Panc1 (cell line): ENCODE results near the gene PPP1R26. TPM values are rescaled to one million over a fixed set of nuclear protein-coding genes. Genes with fewer than 3 reads are reported as not detected.
"Not testable (repeated sequence)": the region's sequence is repeated elsewhere in the genome, so short reads cannot be mapped to it uniquely, and the experiment has no call there.

Experiments used
- ATAC-seq: fragments of 200-7000 bp; cut with Tn5 transposase; 2 replicates; pipeline ENCODE4 v1.9.1; 2020; ENCODE audit warnings: mild to moderate bottlenecking, moderate library complexity
- BruUV-seq: library from RNA; stranded (reverse); fragments of 400-500 nt; replicated peaks from 2 replicates; lab custom pipeline; 2021; lab: Mats Ljungman, UMichigan
- CTCF ChIA-PET: fragments of 300-600 bp; sonication (Branson Sonifier 250); formaldehyde crosslinking; loops from one replicate; lab custom pipeline; 2022; ENCODE audit warnings: antibody characterized with exemption; lab: Charles Lee
- POLR2A ChIA-PET: fragments of 300-600 bp; sonication (Branson Sonifier 250); formaldehyde crosslinking; loops from one replicate; lab custom pipeline; 2022; ENCODE audit warnings: antibody characterized with exemption; lab: Charles Lee
- DNase-seq: peaks from one replicate; pipeline ENCODE4 v3.0.0-alpha.2; 2010; ENCODE audit warnings: low read depth, low spot score
- H3K27ac ChIP-seq: 2 replicates; pipeline ENCODE4 v1.5.1; 2011; ENCODE audit warnings: mild to moderate bottlenecking, low read length, inconsistent platforms
- H3K27me3 ChIP-seq: fragments of 200-500 bp; sonication (Bioruptor generic); 2 replicates; pipeline ENCODE4 v1.6.0; 2014; ENCODE audit warnings: low read length, inconsistent platforms; ENCODE audit not compliant: control insufficient read depth, insufficient read depth
- H3K36me3 ChIP-seq: fragments of 200-500 bp; sonication (Bioruptor generic); 2 replicates; pipeline ENCODE4 v1.5.1; 2014; ENCODE audit warnings: inconsistent platforms, mild to moderate bottlenecking, low read length, moderate library complexity; ENCODE audit not compliant: control insufficient read depth, insufficient read depth
- H3K4me1 ChIP-seq: 2 replicates; pipeline ENCODE4 v1.5.1; 2011; ENCODE audit warnings: inconsistent platforms, mild to moderate bottlenecking, low read length, moderate library complexity; ENCODE audit not compliant: control insufficient read depth, insufficient read depth
- H3K4me3 ChIP-seq, 2 experiments: 2 replicates each; pipeline ENCODE4 v1.5.1; 2011 to 2012; ENCODE audit warnings: low read depth in 2 of 2, low read length in 2 of 2, mild to moderate bottlenecking in 2 of 2, inconsistent platforms in 1 of 2, moderate library complexity in 1 of 2
- H3K9me3 ChIP-seq: fragments of 200-500 bp; sonication (Bioruptor generic); 2 replicates; pipeline ENCODE4 v1.5.1; 2014; ENCODE audit warnings: low read depth, mild to moderate bottlenecking, inconsistent platforms, low read length, moderate library complexity; ENCODE audit not compliant: control insufficient read depth, insufficient read depth
- POLR2AphosphoS5 ChIP-seq: IDR thresholded peaks from 2 replicates; pipeline ENCODE4 v1.6.1; 2012; ENCODE audit warnings: mild to moderate bottlenecking, low read depth, low read length, moderate library complexity
- SIN3A ChIP-seq: IDR thresholded peaks from 2 replicates; pipeline ENCODE4 v1.6.1; 2012; ENCODE audit warnings: low read depth, mild to moderate bottlenecking, low read length, moderate library complexity, borderline replicate concordance; ENCODE audit not compliant: insufficient read depth
- TCF7L2 ChIP-seq: IDR thresholded peaks from 2 replicates; pipeline ENCODE4 v1.6.1; 2011; ENCODE audit warnings: mild to moderate bottlenecking, low read depth, low read length, inconsistent platforms
- in situ Hi-C: cut with HindIII; loops from 2 replicates; pipeline ENCODE4 v1.10.0; 2016; ENCODE audit warnings: low sequenced_read_pairs, low pct_unique_long_range_greater_than_20kb
- intact Hi-C: fragments of 100-400 bp; cut with micrococcal nuclease; formaldehyde crosslinking; loops from one replicate; pipeline ENCODE4 v1.10.0; 2022; ENCODE audit not compliant: unreplicated experiment
- total RNA-seq: library from RNA; stranded (reverse); gene quantifications from one replicate; pipeline ENCODE4 v1.2.1, GENCODE V29; 2021; ENCODE audit not compliant: unreplicated experiment
- TF ChIP-seq, protein P1 (sequence below): fragments of 450-650 bp; IDR thresholded peaks from 2 replicates; pipeline ENCODE4 v1.5.1; 2017; ENCODE audit warnings: mild to moderate bottlenecking
- TF ChIP-seq, protein P2 (sequence below), 2 experiments: IDR thresholded peaks; 2 replicates each; pipeline ENCODE4 v1.6.1; 2011 to 2012; ENCODE audit warnings: low read depth in 2 of 2, control low read depth in 1 of 2, low read length in 1 of 2, mild to moderate bottlenecking in 1 of 2, moderate library complexity in 1 of 2; ENCODE audit not compliant: insufficient read depth in 1 of 2

PPP1R26 gene
- total RNA-seq, 1 experiment from 2014 or later: 17.5 TPM

DNA sequence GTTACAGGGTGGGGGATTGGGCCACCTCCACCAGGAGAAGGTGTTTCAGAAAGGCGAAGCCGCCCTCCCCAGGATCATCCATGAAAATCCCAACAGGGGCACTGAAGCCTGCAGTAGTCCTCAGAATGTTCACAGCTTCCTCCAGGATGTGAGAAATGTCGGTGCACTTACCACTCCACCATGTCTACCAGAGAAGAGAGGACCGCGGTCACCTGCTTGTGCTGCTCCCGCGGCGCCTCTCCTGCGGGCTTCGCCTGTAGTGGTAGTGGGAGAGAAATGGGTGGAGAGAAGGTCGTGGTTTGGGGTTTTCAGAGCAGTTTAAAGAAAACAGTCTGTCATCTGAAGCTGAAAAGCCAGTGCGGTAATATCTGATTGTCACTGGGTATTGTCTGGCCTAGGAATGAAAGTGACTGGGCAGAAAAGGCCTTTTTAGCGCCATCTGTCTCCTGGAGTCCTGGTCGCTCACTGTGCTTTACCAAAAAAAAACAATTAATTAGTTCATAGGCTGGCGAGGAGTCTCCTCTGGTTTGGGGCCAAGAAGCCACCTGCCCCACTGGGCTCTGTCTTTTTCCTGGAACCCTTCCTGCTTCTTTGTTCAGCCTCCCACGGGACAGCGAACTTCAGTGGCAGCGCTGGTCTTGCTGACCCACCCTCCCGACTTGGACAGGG is 23.0 kb upstream of the PPP1R26 start:
- Histone ChIP-seq H3K27me3 (peaks cover 3% of the 10 kb centered on the region; the same call in 1 of the 2 replicates), H3K4me3 (no peak overlapping the region), H3K9me3 (no peaks in the 10 kb centered on the region), H3K27ac (no peak overlapping the region), H3K4me1 (no peaks in the 10 kb centered on the region), H3K36me3 (no peaks in the 10 kb centered on the region)
- CTCF ChIA-PET: no interaction called here
- in situ Hi-C loops (no loop called here), intact Hi-C loops (no loop called here)
- no peak for TF ChIP-seq SIN3A
- no peak for TF ChIP-seq TCF7L2
- no peak for ATAC-seq
- POLR2A ChIA-PET: no interaction called here
- no peak for DNase-seq
- BruUV-seq: no TSS peak

DNA sequence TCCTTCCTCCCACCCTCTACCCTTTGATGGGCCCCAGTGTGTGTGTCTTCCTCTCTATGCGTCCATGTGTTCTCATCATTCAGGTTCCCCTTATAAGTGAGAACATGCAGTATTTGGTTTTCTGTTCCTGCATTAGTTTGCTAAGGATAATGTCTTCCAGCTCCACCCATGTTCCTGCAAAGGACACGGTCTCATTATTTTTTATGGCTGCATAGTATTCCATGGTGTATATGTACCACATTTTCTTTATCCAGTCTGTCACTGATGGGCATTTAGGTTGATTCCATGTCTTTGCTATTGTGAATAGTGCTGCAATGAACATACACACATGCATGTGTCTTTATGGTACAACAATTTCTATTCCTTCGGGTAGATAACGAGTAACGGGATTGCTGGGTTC is 21.1 kb upstream of the PPP1R26 start:
- H3K27me3 ChIP-seq, H3K4me1 ChIP-seq, CTCF ChIA-PET, H3K9me3 ChIP-seq, in situ Hi-C loops, BruUV-seq, H3K4me3 ChIP-seq, H3K27ac ChIP-seq, POLR2A ChIA-PET, ATAC-seq, H3K36me3 ChIP-seq, DNase-seq, intact Hi-C loops: not testable (repeated sequence)

DNA sequence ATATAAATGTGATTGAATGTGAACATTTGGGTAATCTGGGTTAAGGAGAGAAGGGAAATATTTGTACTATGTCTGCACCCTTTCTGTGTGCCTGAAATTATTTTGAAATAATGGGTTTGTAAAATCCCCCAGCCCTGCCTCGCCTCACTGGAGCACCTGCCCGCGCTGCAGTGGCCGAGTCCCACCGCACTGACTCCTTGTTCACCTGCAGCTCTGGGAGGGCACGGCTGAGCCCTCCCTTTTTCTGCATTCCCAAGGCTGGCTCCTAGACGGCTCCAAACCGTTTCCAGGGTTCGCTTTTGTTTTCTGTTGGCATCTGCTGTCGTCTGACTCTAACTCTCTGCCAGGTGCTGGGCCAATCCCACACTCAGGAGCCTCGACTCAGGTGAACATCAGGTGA is 17.6 kb upstream of the PPP1R26 start:
- TF ChIP-seq, protein P1, sequence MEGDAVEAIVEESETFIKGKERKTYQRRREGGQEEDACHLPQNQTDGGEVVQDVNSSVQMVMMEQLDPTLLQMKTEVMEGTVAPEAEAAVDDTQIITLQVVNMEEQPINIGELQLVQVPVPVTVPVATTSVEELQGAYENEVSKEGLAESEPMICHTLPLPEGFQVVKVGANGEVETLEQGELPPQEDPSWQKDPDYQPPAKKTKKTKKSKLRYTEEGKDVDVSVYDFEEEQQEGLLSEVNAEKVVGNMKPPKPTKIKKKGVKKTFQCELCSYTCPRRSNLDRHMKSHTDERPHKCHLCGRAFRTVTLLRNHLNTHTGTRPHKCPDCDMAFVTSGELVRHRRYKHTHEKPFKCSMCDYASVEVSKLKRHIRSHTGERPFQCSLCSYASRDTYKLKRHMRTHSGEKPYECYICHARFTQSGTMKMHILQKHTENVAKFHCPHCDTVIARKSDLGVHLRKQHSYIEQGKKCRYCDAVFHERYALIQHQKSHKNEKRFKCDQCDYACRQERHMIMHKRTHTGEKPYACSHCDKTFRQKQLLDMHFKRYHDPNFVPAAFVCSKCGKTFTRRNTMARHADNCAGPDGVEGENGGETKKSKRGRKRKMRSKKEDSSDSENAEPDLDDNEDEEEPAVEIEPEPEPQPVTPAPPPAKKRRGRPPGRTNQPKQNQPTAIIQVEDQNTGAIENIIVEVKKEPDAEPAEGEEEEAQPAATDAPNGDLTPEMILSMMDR: no peak
- TF ChIP-seq, protein P2, sequence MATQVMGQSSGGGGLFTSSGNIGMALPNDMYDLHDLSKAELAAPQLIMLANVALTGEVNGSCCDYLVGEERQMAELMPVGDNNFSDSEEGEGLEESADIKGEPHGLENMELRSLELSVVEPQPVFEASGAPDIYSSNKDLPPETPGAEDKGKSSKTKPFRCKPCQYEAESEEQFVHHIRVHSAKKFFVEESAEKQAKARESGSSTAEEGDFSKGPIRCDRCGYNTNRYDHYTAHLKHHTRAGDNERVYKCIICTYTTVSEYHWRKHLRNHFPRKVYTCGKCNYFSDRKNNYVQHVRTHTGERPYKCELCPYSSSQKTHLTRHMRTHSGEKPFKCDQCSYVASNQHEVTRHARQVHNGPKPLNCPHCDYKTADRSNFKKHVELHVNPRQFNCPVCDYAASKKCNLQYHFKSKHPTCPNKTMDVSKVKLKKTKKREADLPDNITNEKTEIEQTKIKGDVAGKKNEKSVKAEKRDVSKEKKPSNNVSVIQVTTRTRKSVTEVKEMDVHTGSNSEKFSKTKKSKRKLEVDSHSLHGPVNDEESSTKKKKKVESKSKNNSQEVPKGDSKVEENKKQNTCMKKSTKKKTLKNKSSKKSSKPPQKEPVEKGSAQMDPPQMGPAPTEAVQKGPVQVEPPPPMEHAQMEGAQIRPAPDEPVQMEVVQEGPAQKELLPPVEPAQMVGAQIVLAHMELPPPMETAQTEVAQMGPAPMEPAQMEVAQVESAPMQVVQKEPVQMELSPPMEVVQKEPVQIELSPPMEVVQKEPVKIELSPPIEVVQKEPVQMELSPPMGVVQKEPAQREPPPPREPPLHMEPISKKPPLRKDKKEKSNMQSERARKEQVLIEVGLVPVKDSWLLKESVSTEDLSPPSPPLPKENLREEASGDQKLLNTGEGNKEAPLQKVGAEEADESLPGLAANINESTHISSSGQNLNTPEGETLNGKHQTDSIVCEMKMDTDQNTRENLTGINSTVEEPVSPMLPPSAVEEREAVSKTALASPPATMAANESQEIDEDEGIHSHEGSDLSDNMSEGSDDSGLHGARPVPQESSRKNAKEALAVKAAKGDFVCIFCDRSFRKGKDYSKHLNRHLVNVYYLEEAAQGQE (IDR thresholded peaks at IDR 0.05; ENCODE audit: insufficient read depth in 1 of 2, low read depth in 2 of 2, low read length in 1 of 2): no peak
- TF ChIP-seq SIN3A: no peak
- no peak for TF ChIP-seq POLR2AphosphoS5
- no peak for TF ChIP-seq TCF7L2

More for the DNA sequence above, 17.6 kb upstream of the PPP1R26 start:
- ChIA-PET POLR2A (no interaction called here), CTCF (no interaction called here)
- Histone ChIP-seq H3K27me3 (no peaks in the 10 kb centered on the region), H3K9me3 (no peaks in the 10 kb centered on the region), H3K36me3 (no peaks in the 10 kb centered on the region), H3K27ac (no peak overlapping the region), H3K4me3 (no peak overlapping the region), H3K4me1 (no peaks in the 10 kb centered on the region)
- in situ Hi-C loops (no loop called here), intact Hi-C loops (no loop called here)
- DNase-seq (no peak), ATAC-seq (no peak)
- no TSS peak for BruUV-seq
